Ovary (tissue), 9 donors: ENCODE measurements around the gene SLC4A8. TPM values are rescaled to one million over a fixed set of nuclear protein-coding genes. Genes with fewer than 3 reads are reported as not detected.

Experiments used
- DNase-seq, 5 donors: peaks; one replicate each; pipeline ENCODE4 v3.0.0-alpha.2; 2019 to 2020
- H3K27ac ChIP-seq, 2 donors: fragments of 200-600 bp; one replicate each; pipeline versions ENCODE4 v1.5.1 to v1.8.0; 2019 to 2022
- H3K27me3 ChIP-seq: fragments of 200-600 bp; one replicate; pipeline ENCODE4 v1.8.0; 2022
- H3K36me3 ChIP-seq: fragments of 200-600 bp; sonication (generic); one replicate; pipeline ENCODE4 v1.5.1; 2019
- H3K4me1 ChIP-seq: one replicate; pipeline ENCODE4 v1.8.1; 2013; ENCODE audit warnings: mild to moderate bottlenecking, moderate library complexity; ENCODE audit not compliant: insufficient read depth
- H3K4me3 ChIP-seq: fragments of 200-600 bp; sonication (generic); one replicate; pipeline ENCODE4 v1.5.1; 2017
- H3K9me3 ChIP-seq, 2 donors: fragments of 200-600 bp in 1 of 2; sonication (generic) in 1 of 2; one replicate each; pipeline versions ENCODE4 v1.5.1 to v1.8.1; 2013 to 2019; ENCODE audit warnings: mild to moderate bottlenecking in 1 of 2, moderate library complexity in 1 of 2
- EP300 ChIP-seq: sonication (generic); formaldehyde crosslinking; IDR thresholded peaks from one replicate; pipeline ENCODE4 v1.6.1; 2017; ENCODE audit warnings: antibody characterized with exemption
- POLR2A ChIP-seq: fragments of 450-650 bp; IDR thresholded peaks from one replicate; pipeline ENCODE4 v1.6.1; 2017; ENCODE audit warnings: antibody characterized with exemption, mild to moderate bottlenecking, moderate library complexity
- WGBS, 3 donors: extraction: QIAGEN DNeasy Blood & Tissue Kit in 1 of 3; methylation state at CpG; one replicate each; pipeline versions ENCODE4 v1.1.5 to v1.1.7; 2013 to 2017; 5-methylcytosine and 5-hydroxymethylcytosine counted together
- intact Hi-C, 4 donors: fragments of 100-400 bp; cut with DNase I; formaldehyde crosslinking; loops; one replicate each; pipeline versions ENCODE4 v1.11.0 to v1.15.1; 2022 to 2023
- polyA plus RNA-seq, 2 donors: library from polyadenylated mRNA; stranded (reverse); fragments of 200-250 nt in 1 of 2; fragments of 350-450 nt in 1 of 2; fragmentation: Illumina TruSeq in 1 of 2; extraction: RNeasy Lipid Tissue Mini Kit (QIAGEN cat#74804) in 1 of 2; gene quantifications; one replicate each; pipeline ENCODE4 v1.2.3, GENCODE V29; 2013 to 2014
- total RNA-seq, 7 donors: library from RNA; depleted of rRNA in 2 of 7; stranded (reverse); fragments of >200 nt in 2 of 7; fragmentation: NEBNext Ultra II Directional in 3 of 7; extraction: Animal tissue kit (Norgen Biotek cat#: 25700) in 3 of 7; gene quantifications; one replicate each; pipeline versions ENCODE4 v1.1.0 to v1.2.4, GENCODE V29; 2016 to 2023
- TF ChIP-seq, protein P1 (sequence below), 3 donors: fragments of 450-650 bp in 2 of 3; fragments of 200-600 bp in 1 of 3; IDR thresholded peaks; one replicate each; pipeline versions ENCODE4 v1.5.1 to v1.8.0; 2016 to 2022; ENCODE audit warnings: antibody characterized with exemption in 3 of 3, mild to moderate bottlenecking in 1 of 3
- donor health status: DM: no; HTN: no; CAD: no; lungs with moderate emphysema.
- donor health status: DM: no; HTN: no; CAD: no.
- donor health status: Bipolar disorder and iron deficiency.
- donor health status: DM: yes; HTN: yes; CAD: no.
- donor health status: DM: no; HTN: no; CAD: no.
- donor health status: DM: yes; HTN: yes; CAD: no.

SLC4A8 gene
- total and polyA plus RNA-seq, 9 donors: 1.5 to 18.5 (median 7.8) TPM

DNA sequence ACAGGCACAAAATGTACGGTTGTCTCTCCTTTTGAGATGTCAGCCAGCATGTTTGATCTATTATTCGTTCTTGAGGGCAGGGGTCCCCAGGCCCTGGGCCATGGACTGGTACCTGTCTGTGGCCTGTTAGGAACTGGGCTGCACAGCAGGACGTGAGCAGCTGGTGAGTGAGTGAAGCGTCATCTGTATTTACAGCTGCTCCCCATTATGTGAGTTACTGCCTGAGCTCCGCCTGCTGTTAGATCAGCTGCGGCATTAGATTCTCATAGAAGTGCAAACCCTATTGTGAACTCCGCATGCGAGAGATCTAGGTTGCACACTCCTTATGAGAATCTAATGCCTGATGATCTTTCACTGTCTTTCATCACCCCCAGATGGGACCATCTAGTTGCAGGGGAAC lies 125.0 kb downstream of the SLC4A8 start:
- TF ChIP-seq, protein P1, sequence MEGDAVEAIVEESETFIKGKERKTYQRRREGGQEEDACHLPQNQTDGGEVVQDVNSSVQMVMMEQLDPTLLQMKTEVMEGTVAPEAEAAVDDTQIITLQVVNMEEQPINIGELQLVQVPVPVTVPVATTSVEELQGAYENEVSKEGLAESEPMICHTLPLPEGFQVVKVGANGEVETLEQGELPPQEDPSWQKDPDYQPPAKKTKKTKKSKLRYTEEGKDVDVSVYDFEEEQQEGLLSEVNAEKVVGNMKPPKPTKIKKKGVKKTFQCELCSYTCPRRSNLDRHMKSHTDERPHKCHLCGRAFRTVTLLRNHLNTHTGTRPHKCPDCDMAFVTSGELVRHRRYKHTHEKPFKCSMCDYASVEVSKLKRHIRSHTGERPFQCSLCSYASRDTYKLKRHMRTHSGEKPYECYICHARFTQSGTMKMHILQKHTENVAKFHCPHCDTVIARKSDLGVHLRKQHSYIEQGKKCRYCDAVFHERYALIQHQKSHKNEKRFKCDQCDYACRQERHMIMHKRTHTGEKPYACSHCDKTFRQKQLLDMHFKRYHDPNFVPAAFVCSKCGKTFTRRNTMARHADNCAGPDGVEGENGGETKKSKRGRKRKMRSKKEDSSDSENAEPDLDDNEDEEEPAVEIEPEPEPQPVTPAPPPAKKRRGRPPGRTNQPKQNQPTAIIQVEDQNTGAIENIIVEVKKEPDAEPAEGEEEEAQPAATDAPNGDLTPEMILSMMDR (IDR thresholded peaks at IDR 0.05): no peak
- TF ChIP-seq EP300 (no peak), POLR2A (no peak)
- no peak overlapping the region for H3K4me3 ChIP-seq
- H3K27ac ChIP-seq: no peak overlapping the region
- H3K9me3 ChIP-seq: no peaks in the 10 kb centered on the region
- no peaks in the 10 kb centered on the region for H3K27me3 ChIP-seq
- intact Hi-C loops: no loop called here
- no peaks in the 10 kb centered on the region for H3K4me1 ChIP-seq
- WGBS, 3 donors: 82 to 85% (median 84%) methylated on average over 8 of the region's 8 CpGs
- no peaks in the 10 kb centered on the region for H3K36me3 ChIP-seq
- DNase-seq: no peak

Other genes starting within 250 kb of the SLC4A8 start
- 10 to 100 TPM; 15.3 to 48.8 (median 30.2) TPM for gene POU6F1, start 206.8 kb upstream of the SLC4A8 start, total RNA-seq
- gene POU6F1, start 206.8 kb upstream of the SLC4A8 start, polyA plus RNA-seq: 10 to 100 TPM; 11.8 to 17.5 TPM
- gene DAZAP2, start 186.0 kb upstream of the SLC4A8 start, total RNA-seq: 100 to 1,000 TPM; 123 to 254 (median 140) TPM
- 100 to 1,000 TPM; 277 to 323 TPM for gene DAZAP2, start 186.0 kb upstream of the SLC4A8 start, polyA plus RNA-seq
- gene SMAGP, start 154.4 kb upstream of the SLC4A8 start, total RNA-seq: 10 to 100 TPM in 3 of 7 donors, 1 to 10 TPM in 4; 5.2 to 17.6 (median 9.4) TPM
- gene SMAGP, start 154.4 kb upstream of the SLC4A8 start, polyA plus RNA-seq: 10 to 100 TPM in 1 of 2 donors, 1 to 10 TPM in 1; 7.2 to 36.5 TPM
- gene BIN2, start 100.7 kb upstream of the SLC4A8 start, total RNA-seq: 1 to 10 TPM; 1.1 to 3.5 (median 1.5) TPM
- gene BIN2, start 100.7 kb upstream of the SLC4A8 start, polyA plus RNA-seq: 1 to 10 TPM; 1.1 to 7.6 TPM
- gene CELA1, start 78.2 kb upstream of the SLC4A8 start, total RNA-seq: not detected
- gene CELA1, start 78.2 kb upstream of the SLC4A8 start, polyA plus RNA-seq: not detected
- 10 to 100 TPM in 2 of 7 donors, 1 to 10 TPM in 4, under 1 TPM in 1; 0.56 to 14.5 (median 4.0) TPM for gene GALNT6, start 33.4 kb upstream of the SLC4A8 start, total RNA-seq
- 1 to 10 TPM in 1 of 2 donors, under 1 TPM in 1; 0.51 to 2.7 TPM for gene GALNT6, start 33.4 kb upstream of the SLC4A8 start, polyA plus RNA-seq
- 1 to 10 TPM in 6 of 7 donors, under 1 TPM in 1; 0.91 to 2.9 (median 1.7) TPM for gene SCN8A, start 166.4 kb downstream of the SLC4A8 start, total RNA-seq
- gene SCN8A, start 166.4 kb downstream of the SLC4A8 start, polyA plus RNA-seq: under 1 TPM; 0.21 to 0.43 TPM